ENCODE data around the gene NLRP7.

GRCh38 chr19:54893406-54893805 lies 53.9 kb downstream of the NLRP7 start:
- TF ChIP-seq CTCF (conservative IDR thresholded peaks at IDR 0.05; ENCODE audit: low read depth, low read length) (no peak), EZH2 (IDR thresholded peaks at IDR 0.05; ENCODE audit: borderline replicate concordance, low read depth, low read length, poor library complexity, severe bottlenecking) (no peak)
